ENCODE results near the gene TAAR2. TPM values are rescaled to one million over a fixed set of nuclear protein-coding genes. Genes with fewer than 3 reads are reported as not detected.

Gene TAAR2
- total and polyA plus RNA-seq, 2 of the 8 experiments (the other 6 are each of a cell fraction or from before 2014, with no cell fraction given) = not detected

GRCh38 chr6:132584698-132585097 lies 39.4 kb downstream of the TAAR2 start (continued):
- no peak for TF ChIP-seq CHD7 (IDR thresholded peaks at IDR 0.05; ENCODE audit: insufficient replicate concordance, low read length)
- TF ChIP-seq JUND (IDR thresholded peaks at IDR 0.05; ENCODE audit: low read length) = no peak
- no peak for TF ChIP-seq RBBP5 (IDR thresholded peaks at IDR 0.05; ENCODE audit: borderline replicate concordance, low read depth, low read length)
